Progenitor cell of endocrine pancreas (in vitro differentiated cells): Measurements from ENCODE around the gene FAF1. TPM values are rescaled to one million over a fixed set of nuclear protein-coding genes. Genes with fewer than 3 reads are reported as not detected.

Experiments used
- DNase-seq: peaks from one replicate; pipeline ENCODE4 v3.0.0; 2021; ENCODE audit warnings: low spot score; ENCODE audit not compliant: unreplicated experiment
- H3K27ac Mint-ChIP-seq: 2 replicates; pipeline ENCODE4 v1.8.0; 2021; ENCODE audit warnings: mild to moderate bottlenecking, moderate library complexity, mixed read lengths
- H3K27me3 Mint-ChIP-seq: 2 replicates; pipeline ENCODE4 v1.8.0; 2021; ENCODE audit warnings: mixed read lengths
- H3K36me3 Mint-ChIP-seq: 2 replicates; pipeline ENCODE4 v1.8.0; 2022; ENCODE audit warnings: mixed read lengths; ENCODE audit not compliant: insufficient read depth
- H3K4me1 Mint-ChIP-seq: 2 replicates; pipeline ENCODE4 v1.8.0; 2021; ENCODE audit warnings: low read depth, mixed read lengths
- H3K4me3 Mint-ChIP-seq: 2 replicates; pipeline ENCODE4 v1.8.0; 2021; ENCODE audit warnings: low read depth, mild to moderate bottlenecking, moderate library complexity, mixed read lengths
- H3K9me3 Mint-ChIP-seq: 2 replicates; pipeline ENCODE4 v1.8.0; 2021; ENCODE audit warnings: low read depth, mixed read lengths
- CTCF ChIP-seq: fragments of 200-600 bp; sonication (generic); IDR thresholded peaks from one replicate; pipeline ENCODE4 v1.5.0; 2021; ENCODE audit warnings: antibody characterized with exemption, mild to moderate bottlenecking; ENCODE audit not compliant: unreplicated experiment
- total RNA-seq: library from RNA; stranded (reverse); gene quantifications from 2 replicates; pipeline ENCODE4 v1.2.1, GENCODE V29; 2021

Gene FAF1
- total RNA-seq, 1 donor from 2014 or later: 49.0 TPM

- DNase-seq: no peak
- Mint-ChIP-seq H3K27ac (no peak overlapping the region), H3K27me3 (no peaks in the 10 kb centered on the region), H3K4me1 (no peaks in the 10 kb centered on the region), H3K9me3 (peaks cover 30% of the 10 kb centered on the region), H3K4me3 (no peak overlapping the region), H3K36me3 (peaks cover 20% of the 10 kb centered on the region)
- TF ChIP-seq CTCF: no peak
These were observed 36.5 kb downstream of the FAF1 start for GRCh38 chr1:50923564-50923963.

GRCh38 chr1:50921029-50921428 lies 39.0 kb downstream of the FAF1 start:
- peaks cover 27% of the 10 kb centered on the region for H3K9me3 Mint-ChIP-seq
- H3K36me3 Mint-ChIP-seq: peaks cover 15% of the 10 kb centered on the region
- no peaks in the 10 kb centered on the region for H3K27me3 Mint-ChIP-seq
- no peak for DNase-seq
- no peaks in the 10 kb centered on the region for H3K4me1 Mint-ChIP-seq
- H3K27ac Mint-ChIP-seq: no peak overlapping the region
- no peak for TF ChIP-seq CTCF
- H3K4me3 Mint-ChIP-seq: no peak overlapping the region

- H3K27ac Mint-ChIP-seq: no peak overlapping the region
- peaks cover 14% of the 10 kb centered on the region for H3K36me3 Mint-ChIP-seq
- H3K4me3 Mint-ChIP-seq: no peak overlapping the region
- no peak for DNase-seq
- no peaks in the 10 kb centered on the region for H3K4me1 Mint-ChIP-seq
- TF ChIP-seq CTCF: no peak
- H3K27me3 Mint-ChIP-seq: no peaks in the 10 kb centered on the region
- H3K9me3 Mint-ChIP-seq: peaks cover 25% of the 10 kb centered on the region
These were observed 39.7 kb downstream of the FAF1 start for GRCh38 chr1:50920409-50920808.

- Mint-ChIP-seq H3K4me1 (no peaks in the 10 kb centered on the region), H3K4me3 (no peak overlapping the region), H3K27ac (no peak overlapping the region), H3K9me3 (peaks cover 6% of the 10 kb centered on the region), H3K36me3 (peaks cover 1% of the 10 kb centered on the region), H3K27me3 (no peaks in the 10 kb centered on the region)
- DNase-seq: no peak
- no peak for TF ChIP-seq CTCF
These were observed 42.6 kb downstream of the FAF1 start for GRCh38 chr1:50917138-50918137.

GRCh38 chr1:50915621-50916020 lies 44.4 kb downstream of the FAF1 start:
- DNase-seq: no peak
- TF ChIP-seq CTCF: no peak
- H3K4me3 Mint-ChIP-seq: no peak overlapping the region
- H3K9me3 Mint-ChIP-seq: no peaks in the 10 kb centered on the region
- H3K36me3 Mint-ChIP-seq: peaks cover 4% of the 10 kb centered on the region
- H3K4me1 Mint-ChIP-seq: no peaks in the 10 kb centered on the region
- peak overlapping the region; percentile 37 for H3K27ac Mint-ChIP-seq
- H3K27me3 Mint-ChIP-seq: no peaks in the 10 kb centered on the region
